HG02943 (cell line): ENCODE results near the gene ZIC2.
"Not testable (repeated sequence)": the region's sequence is repeated elsewhere in the genome, so short reads cannot be mapped to it uniquely, and the experiment has no call there.

Experiments
- ATAC-seq: cut with Tn5 transposase; IDR thresholded peaks from one replicate; pipeline ENCODE4 v1.9.1; 2021; ENCODE audit warnings: mild to moderate bottlenecking, low read depth, moderate library complexity; ENCODE audit not compliant: unreplicated experiment

Gene ZIC2

DNA sequence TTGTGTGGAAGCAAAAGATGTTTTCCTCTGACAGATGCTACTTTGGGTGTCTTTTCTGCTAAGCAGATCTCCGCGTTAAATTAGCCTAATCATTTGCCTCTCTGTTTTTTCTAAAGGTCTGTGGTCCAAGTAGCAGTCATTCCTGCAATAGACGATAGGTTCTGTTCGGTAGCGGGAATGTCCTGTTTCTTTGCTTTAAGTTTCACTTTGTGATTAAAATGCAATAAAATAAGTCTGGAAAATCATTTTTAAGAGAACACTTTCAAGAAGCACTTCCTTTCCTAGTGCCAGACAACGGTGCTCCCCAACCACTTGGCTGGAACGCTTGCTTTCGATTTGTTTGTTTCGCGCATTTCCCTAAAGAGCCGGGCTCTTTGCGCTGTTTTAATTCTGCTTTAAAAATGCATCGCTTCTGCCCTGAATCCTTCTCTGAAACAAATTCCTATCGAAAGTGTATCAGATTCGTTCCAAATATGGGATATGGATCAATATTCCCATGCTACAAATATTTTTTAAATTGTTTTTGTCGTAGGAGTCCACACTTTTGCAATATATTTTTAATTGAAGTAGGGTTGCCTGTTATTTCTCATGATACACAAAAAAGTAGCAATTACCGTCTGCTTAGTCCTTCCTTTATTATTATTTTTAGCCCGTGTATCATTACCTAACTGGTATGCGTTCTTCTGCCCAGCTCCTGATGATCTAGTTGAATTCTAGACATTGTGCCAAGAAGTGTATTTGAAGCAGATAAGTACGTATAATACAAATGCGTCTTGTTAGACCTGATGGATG, 14.2 kb downstream of the ZIC2 start:
- ATAC-seq = no peak

DNA sequence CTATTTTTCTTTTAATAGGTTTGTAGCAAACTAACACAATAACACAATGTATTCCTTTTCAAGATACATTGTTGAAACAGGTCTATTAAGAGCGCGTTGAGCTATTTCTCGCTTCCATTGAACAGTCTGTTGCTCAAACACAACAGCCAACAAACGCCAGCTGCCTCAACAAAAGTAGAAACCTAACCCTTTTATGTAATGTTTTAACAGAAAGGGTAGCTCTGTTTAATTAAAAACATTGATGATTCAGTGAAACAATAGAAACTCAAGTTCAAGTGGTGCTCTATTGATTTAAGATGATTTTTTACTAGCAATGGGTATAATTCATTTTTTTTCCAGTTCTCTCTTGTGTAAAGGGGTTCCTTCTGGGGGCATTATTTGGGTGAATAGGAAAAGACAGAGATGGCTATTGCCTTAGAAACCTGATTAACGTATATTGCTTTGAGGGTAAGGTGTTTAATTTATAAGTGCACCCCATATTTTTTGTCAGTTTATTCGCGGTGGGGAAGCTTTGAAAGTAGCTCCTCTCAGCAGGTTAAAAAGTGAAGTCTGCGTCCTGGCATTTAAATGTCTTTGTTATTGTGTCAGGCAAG, 14.9 kb downstream of the ZIC2 start:
- ATAC-seq = no peak

DNA sequence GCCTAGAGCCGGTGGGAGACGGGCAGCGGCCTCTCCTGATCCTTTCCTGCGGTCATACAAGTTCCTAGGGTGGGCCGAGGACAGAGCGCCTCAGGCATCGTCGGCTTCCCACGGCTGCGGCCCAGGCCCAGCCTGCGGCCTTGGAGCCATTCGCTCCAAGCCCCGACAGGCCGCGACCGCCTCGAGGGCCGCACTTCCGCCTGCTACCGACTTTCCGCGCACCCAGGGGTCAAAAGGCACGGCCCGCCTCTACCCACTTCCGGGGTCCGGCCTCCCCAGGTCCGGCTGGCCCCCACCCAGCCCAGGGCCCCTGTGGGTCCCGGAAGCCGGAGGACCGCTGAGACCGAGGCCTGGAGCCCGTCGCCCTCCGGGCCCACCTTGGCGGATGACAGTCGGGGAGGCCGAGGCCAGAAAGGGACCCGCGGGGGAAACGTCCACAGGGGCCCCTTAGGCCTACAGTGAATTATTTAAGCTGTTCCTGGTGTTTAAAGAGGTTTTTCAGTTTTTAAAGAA, 16.2 kb downstream of the ZIC2 start:
- ATAC-seq = no peak

DNA sequence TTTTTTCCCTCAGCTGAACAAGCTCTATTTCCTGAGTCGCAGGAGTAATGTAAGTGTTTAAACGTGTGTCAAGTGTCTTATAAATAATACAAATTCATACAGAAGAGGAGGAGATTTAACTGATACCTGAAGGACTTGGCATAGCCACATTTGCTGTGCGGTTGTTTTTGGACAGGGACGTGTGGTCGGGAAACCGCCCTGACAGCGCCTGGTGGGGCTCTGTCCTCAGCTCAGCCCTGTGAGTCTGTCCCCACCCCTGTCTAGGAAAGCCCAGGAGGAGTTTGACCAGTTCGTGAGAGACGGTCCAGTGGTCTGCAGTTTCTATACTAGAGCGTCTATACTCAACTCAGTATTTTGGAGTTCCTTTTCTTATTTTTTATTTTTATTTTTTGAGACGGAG, 16.7 kb downstream of the ZIC2 start:
- no peak for ATAC-seq

DNA sequence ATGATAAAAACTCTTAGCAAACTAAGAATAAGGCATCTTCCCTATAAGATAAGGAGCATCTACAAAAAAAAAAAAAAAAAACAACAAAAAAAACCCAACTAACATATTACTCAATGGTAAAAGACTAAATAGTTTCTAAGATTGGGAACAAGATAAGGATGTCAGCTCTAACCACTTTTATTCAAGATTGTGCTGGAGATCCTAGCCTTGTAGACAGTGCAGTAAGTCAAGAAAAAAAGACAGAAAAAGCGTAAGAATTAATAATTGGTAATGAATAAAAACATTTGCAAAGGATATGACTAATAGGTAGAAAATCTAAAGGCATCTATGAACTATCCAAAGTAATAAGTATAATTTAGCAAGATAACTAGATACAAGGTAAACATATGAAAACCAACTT, 33.0 kb downstream of the ZIC2 start:
- ATAC-seq = no peak

DNA sequence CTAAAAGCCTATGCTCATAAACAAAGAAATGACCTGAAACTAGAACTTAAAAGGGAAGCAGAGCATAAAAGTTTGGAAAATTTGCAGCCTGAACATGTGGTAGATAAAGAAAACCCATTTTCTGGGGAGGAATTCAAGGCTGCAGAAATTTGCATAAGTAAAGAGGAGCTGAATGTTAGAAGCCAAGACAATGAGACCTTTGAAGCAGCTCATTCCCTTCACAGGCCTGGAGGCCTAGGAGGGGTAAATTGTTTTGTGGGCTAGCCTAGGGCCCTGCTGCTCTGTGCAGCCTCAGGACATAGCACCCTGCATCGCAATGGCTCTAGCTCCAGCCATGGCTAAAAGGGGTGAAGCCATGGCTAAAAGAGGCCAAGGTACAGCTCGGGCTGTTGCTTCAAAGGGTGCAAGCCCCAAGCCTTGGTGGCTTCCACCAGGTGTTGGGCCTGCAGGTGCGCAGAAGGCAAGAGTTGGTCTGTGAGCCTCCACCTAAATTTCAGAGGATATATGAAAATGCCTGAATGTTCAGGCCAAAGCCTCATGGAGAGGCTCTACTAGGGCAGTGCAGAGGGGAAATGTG, 38.3 kb downstream of the ZIC2 start:
- no peak for ATAC-seq

DNA sequence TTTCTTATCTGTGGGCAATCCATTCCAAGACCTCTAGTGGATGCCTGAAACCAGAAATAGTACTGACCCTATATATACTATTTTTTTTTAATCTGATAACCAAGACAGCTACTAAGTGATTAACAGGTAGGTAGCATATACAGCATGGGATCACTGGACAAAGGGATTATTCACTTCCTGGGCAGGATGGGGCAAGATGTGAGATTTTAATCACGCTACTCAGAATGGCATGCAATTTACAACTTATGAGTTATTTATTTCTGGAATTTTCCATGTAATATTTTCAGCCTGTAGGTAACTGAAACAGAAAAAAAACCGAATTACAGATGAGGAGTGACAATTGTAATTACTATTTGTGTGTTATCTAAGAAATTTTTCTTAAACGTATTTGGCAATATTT, 41.2 kb downstream of the ZIC2 start:
- no peak for ATAC-seq

DNA sequence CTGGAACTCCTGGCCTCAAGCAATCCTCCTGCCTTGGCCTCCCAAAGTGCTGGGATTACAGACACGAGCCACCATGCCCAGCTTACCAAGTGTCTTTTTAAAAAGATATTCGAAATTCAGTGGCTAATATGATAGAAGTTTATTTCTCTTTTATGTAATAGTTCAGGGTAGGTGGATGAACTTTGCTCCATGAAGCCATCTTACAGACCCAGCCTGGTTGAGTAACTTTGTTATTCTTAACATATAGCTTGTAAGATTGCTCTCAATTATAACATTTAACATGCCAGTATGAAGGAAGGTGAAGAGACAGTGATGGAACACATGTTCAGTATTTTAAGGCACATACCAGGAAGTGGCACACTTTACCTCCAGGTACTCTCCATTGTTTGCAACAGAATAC, 42.4 kb downstream of the ZIC2 start:
- ATAC-seq = no peak

DNA sequence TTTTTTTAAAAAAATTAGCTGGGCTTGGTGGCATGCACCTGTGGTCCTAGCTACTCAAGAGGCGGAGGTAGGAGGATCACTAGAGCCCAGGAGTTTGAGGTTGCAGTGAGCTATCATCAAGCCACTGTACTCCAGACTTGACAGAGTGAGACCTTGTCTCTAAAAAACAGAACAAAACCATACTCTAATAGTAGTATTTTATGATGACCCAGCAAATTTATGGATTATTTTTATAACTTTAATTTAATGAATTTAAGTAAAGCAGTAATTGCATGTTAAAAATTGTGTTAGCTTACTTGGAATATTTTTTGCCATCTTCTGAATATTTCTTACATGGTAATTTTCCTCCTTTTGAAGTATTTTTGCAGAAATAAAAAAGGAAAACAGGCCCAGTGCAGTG, 48.3 kb downstream of the ZIC2 start:
- ATAC-seq = no peak

DNA sequence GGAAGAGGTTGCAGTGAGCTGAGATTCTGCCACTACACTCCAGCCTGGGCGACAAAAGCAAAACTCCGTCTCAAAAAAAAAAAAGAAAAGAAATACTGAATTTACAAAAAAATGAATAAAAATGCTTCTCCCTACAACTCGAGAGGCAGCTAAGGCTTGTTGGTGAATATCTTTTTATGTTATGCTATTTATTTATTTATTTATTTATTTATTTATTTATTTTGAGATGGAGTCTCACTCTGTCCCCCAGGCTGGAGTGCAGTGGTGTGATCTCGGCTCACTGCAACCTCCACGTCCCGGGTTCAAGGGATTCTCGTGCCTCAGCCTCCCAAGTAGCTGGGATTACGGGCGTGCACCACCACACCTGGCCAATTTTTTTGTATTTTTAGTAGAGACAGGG, 51.1 kb downstream of the ZIC2 start:
- ATAC-seq = not testable (repeated sequence)

DNA sequence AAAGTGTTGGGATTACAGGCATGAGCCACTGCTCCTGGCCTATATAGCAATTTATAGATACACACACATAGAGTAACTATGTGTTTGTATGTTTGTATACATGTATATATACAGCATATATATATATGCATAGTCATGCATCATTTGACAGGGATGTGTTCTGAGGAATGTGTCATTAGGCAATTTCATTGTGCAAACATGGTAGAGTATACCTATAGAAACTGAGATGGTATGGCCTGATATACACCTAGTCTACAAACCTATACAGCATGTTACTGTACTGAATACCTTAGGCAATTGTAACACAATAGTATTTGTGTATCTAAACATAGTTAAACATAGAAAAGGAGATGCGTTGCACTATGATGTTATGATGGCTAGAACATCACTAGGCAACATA, 54.4 kb downstream of the ZIC2 start:
- no peak for ATAC-seq
